CD4-positive, alpha-beta T cell treated with Interleukin-15 for 4 hours (primary cell): ENCODE measurements around the gene NT5C2.
"Not testable (repeated sequence)": the region's sequence is repeated elsewhere in the genome, so short reads cannot be mapped to it uniquely, and the experiment has no call there.

Experiments used
- DNase-seq: peaks from one replicate; pipeline ENCODE4 v3.0.0-alpha.2; 2020; ENCODE audit warnings: low spot score

Gene NT5C2

DNA sequence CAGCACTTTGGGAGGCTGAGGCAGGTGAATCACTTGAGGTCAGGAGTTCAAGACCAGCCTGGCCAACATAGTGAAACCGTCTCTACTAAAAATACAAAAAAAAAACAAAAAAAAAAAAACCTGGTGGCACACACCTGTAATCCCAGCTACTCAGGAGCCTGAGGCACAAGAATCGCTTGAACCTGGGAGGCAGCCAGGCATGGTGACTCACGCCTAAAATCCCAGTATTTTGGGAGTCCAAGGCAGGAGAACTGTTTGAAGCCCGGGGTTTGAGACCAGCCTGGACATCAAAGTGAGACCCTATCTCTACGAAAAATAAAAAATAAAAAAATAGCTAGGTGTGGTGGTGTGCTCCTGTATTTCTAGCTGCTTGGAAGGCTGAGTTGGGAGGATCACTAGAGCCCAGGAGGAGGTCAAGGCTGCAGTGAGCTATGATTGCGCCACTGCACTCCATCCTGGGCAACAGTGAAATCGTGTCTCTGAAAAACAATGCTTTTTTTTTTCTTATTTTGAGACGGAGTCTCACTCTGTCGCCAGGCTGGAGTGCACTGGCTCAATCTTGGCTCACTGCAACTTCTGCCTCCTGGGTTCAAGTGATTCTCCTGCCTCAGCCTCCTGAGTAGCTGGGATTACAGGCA is 29.2 kb downstream of the NT5C2 start:
- not testable (repeated sequence) for DNase-seq

DNA sequence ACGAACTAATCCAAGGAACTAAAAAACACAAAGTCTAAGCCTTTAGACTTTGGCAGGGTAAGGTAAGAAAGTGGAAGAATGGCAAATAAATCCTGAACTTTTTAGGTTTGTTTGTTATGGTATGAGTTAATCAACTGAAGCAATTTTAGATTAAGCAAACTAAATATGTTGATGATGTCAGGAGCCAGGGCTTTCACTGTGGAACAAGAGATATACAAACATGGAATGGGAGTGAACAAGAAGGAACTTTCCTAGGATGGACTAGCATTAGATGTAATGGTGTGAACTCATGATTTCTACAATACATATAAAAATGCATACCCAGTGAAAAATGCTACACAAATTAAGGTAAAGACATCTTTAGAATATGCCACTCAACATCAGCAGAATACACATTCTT is 35.8 kb downstream of the NT5C2 start:
- DNase-seq: no peak

DNA sequence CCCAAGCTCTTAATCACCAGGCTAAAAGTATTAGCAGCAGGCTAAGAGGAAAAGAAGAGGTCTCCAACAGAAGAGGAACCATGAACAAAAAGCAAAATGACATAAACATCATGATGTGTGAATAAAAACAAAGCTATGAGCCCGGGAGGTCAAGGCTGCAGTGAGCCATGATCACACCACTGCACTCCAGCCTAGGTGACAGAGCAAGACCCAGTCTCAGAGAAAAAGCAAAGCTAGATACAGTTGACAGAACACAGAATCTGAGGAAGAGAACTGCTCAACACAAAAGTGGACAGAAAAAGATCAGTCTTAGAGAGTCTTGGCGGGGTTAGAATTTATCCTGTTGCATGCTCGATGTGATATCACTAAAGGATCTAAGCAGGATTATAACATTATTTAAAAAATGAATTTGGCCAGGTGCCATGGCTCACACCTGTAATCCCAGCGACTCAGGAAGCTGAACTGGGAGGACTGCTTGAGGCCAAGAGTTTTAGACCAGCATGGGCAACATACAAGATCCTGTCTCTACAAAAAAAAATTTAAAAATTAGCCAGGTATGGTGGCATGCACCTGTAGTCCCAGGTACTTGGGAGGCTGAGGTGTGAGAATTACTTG is 37.5 kb downstream of the NT5C2 start:
- DNase-seq: no peak

DNA sequence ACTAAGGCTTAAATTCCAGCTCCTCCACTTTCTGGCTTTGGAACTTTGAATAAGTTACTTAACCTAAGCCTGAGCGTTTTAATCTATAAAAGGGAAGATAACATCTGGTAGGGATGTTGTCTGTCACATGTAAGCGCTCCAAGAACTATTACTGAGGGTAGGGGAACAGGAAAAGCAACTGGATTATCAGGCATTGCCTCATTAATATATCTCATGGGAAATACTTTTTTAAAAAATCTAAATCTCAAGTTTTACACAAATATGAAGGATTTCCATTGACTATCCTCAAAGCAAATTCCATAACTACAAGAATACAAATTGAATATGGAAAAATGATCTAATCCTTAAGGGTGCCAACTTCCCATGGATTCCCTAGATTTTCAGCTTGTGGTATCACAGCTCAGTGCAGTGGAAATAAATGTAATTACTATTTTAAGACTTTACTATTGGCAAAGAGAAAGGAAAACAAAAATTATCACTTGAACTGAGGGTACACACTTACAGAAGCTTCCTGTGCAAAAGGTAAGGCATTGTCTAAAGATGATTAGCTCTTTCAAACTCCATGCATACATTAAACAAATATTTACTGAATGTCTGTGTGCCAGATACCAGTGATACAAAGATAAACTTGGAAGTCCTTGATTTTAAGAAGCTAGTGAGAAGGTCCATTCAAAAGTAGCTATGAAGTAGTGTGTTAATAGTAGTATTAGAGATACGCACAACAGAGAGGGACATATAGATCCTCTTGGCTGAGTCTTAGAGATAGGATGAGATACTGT is 38.4 kb downstream of the NT5C2 start:
- no peak for DNase-seq

DNA sequence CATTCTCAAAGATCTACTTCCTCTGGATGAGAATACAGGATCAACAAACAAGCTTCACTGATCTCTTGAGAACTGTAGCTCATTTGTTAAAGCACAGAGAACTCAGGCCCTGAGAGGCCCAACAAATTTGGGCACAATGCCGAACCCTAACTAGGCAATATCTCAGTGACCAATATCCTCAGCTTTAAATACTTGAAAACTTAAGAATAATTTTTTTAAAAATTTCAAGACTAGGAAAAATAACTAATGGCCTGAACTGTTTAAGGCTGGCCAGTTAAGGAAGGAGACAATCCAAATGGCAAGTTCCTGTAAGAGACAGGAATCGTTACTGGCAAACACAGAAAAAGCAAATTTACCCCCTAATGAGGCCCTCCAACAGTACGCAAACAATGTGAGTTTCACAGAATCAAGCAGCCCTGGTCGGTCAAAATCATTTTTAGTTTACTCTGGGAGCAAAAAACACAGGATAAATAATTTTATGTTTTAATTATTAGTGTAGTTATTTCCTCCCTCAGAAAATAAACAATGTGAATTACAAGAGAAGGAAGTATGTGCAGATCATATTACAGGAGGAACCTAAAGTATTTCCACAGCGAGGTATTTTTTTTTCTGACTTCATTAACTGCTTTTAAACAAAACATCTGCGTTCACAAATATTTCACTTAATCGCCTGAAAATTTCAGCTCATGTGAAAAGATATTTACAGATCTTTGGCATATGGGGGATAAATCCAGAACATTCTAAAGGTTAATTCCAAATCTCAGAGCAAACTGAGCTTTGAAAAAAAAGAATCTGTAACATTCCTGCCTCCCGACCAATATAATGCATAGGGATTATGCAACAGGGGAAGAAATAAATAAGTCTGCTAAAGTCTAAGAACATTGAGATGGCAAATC is 39.5 kb downstream of the NT5C2 start:
- DNase-seq: no peak

DNA sequence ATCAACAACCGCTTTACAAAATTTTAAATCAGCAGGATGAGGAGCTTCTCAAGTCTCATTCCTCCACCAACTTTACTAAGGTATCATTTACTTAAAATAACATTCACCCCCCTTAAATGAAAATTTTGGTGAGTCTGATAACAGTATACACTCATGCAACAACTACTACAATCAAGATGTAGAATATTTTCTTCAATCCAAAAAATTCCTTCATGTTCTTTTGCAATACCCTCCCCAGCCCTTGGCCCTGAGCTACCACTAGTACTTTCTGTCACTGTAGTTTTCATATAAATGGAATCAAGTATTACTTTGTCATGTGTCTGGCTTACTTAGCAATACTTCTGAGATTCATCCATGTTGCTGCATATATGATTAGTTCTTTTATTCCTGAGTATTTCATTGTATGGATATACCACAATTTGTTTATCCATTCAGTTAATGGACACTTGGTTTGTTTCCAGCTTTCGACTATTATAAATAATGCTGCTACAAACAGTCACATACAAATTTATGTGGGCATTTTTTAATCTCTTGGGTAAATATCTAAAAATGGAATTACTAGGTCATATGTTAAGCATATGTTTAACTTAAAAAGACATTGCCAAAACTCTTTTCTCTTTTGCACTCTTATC is 43.0 kb downstream of the NT5C2 start:
- DNase-seq: no peak

DNA sequence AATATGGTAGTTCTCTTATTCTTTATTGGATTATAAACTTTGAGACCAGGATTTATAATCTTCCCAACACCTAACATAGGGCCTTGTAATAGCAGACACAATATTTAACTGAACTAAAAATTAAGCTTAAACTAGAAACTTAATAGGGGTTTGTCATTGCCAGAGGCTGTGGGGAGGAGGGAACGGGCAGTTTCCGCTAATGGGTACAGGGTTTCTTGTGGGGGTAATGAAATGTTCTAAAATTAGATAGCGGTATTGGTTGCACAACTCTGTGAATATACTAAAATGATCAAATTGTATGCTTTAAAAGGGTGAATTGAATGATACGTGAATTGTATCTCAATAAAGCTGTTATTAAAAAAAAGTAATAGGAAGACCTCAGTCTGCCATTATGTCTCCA is 45.4 kb downstream of the NT5C2 start:
- DNase-seq: no peak

DNA sequence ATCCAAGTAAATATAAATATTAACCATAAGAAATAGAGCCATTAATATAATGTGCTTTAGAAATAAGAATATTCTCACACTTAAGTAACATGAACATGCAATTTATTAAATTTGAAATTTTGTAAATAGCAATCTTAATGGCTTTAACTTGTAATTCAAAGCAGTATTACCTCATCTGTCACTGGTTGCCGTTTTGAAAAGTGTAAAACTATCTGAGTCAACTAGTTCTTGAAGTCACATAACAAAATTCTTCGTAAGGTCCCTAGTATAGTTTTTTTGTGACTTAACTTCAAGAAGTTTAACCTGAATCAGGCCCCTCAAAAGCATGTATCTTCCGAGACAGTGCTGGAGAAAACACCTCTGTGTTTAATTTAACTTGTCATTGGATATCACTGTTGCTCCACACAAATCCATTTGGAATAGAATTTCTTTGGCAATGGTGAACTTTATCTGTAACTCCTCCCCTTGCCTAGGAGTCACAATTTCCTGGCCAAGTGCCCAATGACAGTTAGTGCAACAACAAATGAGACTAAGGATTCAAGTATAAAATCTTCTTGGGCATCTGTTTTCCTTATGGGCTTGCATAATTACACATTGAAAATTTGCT is 47.1 kb downstream of the NT5C2 start:
- DNase-seq: no peak

DNA sequence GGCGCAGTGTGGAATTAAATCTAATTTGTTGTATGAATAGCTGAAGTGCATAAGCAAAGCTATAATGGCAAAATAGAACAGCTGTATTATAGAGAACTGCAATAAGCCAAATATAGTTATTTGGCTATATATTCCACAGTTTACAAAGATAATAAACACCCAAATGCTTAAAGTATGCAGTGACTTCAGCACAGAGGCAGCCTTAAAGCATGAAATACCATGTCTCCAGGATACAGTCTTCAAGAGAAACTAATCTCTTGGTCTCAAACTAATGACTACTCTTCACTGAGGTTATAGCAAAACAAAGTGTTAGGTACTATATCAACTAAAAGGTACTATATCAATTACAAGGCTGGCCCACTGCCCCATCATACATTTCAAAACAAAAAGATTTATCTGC is 48.0 kb downstream of the NT5C2 start:
- DNase-seq: no peak

DNA sequence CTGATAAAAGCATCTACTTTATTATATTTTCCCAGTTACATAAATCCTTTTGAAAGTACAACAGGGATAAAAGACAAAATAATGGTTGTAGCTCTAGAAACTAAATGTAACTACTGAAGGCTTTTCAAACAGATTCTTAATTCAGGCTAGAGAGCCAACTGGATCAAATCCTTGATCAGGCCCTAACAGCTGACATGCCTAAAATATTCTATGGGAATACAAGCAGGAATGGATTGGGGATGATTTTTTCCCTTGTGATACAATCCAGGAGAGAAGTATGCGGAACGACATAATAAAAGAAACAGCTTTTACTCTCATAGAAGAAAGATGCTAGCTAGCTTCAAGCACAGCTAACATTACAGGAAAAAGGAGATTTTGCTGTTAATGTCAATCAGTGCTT is 49.0 kb downstream of the NT5C2 start:
- DNase-seq: no peak

DNA sequence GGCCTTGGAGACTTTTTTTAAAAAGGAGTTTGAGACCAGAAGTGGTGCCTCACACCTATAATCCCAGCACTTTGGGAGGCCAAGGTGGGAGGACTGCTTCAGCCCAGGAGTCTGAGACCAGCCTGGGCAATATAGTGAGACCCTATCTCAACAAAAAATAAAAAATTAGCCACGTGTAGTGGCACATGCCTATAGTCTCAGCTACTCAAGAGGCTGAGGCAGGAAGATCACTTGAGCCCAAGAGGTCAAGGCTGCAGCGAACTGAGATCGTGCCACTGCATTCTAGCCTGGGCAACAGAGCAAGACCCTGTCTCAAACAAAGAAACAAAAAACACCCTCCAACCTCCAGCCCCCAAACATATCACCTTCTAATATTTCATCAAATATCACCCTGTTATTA is 49.4 kb downstream of the NT5C2 start:
- DNase-seq: not testable (repeated sequence)

DNA sequence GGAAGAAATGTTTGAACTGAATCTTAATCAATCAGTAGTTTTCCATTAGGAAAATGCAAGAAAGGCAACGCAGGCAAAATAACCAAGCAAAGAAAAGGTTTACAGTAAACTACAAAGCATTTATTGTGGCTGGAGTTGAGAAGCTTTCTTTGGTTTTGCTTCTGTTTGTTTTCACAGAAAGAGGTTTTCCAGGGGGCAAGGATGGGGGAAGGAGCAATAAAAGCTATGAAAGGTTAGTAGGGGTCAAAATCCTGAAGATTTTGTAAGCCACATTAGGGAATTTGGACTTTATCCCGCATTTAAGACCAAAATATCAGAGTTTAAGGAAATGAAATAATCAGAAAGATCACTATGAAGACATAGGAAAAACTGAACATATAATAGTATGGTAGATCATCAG is 51.1 kb downstream of the NT5C2 start:
- no peak for DNase-seq

DNA sequence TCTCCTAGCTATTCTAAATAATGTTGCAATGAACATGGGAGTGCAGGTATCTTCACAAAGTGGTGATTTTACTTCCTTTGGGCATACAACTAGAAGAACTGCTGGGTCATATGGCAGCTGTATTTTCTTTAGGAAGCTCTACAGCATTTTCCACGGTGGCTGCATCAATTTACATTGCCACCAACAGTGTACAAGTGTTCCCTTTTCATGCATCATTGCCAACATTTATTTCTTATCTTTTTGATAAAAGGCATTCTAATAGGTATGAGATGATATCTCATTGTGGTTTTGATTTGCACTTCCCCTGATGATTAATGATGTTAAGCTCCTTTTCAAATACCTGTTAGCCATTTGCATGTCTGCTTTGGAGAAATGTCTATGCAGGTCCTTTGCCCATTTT is 52.6 kb downstream of the NT5C2 start:
- DNase-seq: no peak

DNA sequence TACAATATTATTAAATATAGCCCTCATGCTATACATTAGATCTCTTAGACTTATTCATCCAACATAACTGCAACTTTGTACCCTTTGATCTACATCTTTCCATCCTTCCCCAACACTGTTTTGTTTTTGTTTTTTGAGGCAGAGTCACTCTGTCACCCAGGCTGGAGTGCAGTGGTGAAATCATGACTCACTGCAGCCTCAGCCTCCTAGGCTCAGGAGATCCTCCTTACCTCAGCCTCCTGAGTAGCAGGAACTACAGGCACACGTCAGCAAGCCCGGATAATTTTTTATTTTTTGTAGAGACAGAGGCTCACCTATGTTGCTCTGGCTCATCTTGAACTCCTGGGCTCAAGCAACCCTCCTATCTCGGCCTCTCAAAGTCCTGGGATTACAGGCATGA is 53.3 kb downstream of the NT5C2 start:
- no peak for DNase-seq

DNA sequence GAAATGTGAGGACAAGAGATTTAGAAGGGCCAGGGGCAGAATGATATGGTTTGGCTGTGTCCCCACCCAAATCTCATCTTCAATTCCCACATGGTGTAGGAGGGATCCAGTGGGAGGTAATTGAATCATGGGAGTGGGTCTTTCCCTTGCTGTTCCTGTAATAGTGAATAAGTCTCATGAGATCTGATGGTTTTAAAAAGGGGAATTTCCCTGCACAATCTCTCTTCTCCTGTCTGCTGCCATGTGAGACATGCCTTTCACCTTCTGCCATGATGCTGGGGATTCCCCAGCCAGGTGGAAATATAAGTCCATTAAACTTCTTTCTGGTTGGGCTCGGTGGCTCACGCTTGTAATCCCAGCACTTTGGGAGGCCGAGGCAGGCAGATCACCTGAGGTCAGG is 57.9 kb downstream of the NT5C2 start:
- not testable (repeated sequence) for DNase-seq

DNA sequence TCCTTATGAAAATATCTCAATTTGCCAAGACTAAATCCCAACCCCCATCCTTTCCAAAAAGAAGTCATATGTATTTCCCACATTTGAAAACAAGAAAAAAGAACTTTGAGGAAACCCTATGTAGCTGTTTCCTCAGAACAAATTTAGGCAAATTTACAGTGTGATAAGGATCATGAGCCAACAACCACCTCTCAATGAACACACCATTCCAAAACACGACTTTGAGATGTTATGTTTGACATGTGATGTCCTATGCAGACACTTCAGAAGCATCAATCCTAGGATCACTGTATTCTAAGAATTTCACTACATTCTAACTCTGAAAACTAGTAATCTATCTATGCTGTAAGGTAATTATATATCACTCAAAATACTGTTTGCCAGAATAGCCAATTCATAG is 62.2 kb downstream of the NT5C2 start:
- no peak for DNase-seq

DNA sequence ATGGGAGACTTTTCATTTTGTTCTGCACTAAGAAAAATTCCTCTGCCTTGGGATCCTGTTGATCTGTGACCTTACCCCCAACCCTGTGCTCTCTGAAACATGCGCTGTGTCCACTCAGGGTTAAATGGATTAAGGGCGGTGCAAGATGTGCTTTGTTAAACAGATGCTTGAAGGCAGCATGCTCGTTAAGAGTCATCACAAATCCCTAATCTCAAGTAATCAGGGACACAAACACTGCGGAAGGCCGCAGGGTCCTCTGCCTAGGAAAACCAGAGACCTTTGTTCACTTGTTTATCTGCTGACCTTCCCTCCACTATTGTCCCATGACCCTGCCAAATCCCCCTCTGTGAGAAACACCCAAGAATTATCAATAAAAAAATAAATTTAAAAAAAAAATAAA is 62.9 kb downstream of the NT5C2 start:
- DNase-seq: not testable (repeated sequence)

DNA sequence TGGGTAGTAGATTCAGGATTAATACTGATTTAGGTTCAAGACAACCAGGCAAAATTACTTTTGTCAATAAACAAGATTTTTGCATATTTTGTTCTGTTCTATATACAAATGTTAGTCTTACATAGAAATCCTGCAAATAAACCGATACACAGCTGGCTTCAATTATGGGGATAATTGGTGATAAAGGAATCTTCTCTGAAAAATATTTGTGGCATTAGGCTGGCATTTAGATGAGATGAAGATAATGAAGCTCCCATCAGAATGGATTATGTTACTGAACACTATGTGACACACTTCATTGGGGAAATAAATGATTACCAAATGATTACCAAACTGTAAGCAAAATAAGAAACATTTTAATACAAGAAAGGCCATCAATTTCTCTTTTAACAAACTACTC is 65.8 kb downstream of the NT5C2 start:
- DNase-seq: no peak

DNA sequence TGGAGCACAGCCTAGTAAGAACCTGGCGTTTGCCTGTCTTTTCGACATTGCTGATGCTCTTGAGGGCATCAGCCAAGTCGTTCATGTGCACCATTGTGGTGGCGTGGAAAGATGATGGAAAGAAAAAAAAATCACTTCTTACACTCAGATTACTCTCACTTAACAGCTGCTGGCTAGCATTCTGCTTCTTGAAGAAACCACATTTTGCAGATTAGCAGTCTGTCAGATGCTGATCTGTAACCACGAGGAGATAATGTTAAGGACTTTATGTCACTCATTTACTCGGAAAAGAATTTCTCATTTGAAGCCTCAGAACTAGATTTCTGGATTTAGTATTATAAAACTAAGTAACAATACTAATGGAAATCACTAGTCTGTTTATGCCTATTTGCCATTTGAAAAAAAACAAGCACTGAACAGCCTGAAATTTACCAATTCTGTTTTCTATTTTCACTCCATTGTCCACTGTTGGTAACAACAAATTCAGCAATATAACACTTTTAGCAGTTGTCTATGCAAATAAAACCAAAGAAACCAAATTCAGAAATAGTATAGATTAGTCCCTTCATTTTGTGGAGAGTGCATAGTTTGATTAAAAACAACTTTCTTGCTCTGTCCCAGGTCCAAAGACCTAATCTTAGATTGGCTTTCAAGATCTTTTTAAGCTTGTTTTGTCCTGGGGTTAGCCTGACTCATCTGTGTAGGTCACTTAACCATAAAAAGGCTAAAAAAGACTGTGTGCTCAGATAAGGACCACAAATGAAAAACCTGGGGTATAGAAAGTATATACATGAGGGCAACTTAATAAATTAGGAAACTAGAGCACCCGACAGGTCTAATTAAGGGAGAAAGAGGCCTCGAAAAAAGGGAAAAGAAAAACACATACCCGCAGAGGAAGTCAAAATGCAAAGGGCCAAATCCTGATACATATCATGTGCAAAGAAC is 67.5 kb downstream of the NT5C2 start:
- no peak for DNase-seq

DNA sequence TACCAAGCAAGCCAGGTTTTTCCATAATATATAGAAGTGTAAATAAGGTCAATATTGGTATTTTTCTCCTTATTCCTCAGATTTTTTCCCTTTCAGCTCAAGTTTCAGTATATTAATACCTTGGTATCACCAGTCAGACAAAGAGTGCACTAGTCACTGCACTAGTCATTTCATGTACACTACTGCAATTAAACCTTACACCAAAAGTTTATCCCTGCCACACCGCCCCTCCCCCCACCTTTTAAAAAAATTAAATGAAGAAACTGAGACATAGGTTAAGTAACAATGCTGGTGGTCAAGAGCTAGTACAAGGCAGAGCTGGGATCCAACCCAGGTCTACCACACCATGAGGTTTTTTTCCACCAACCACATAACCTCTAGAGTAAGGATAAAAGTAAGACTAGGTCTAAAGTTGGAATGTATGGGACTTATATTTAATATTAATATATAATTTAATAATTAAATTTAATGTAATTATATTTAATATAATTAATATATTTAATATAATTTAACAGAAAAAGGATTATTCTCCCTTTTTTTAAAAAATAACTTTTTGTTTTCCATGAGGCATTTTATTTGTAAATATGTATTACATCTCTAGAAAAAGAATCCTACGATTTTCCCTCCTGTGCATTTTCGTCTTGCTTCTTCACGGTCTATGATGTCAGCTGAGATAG is 68.5 kb downstream of the NT5C2 start:
- DNase-seq: no peak
